EH (cell line): Measurements from ENCODE around the gene GASK1B.

Source experiments
- DNase-seq: peaks from one replicate; pipeline ENCODE4 v3.0.0-alpha.2; 2015; ENCODE audit warnings: low read depth

GASK1B gene

GRCh38 chr4:158186815-158187214 lies 14.0 kb upstream of the GASK1B start:
- DNase-seq: no peak

- peak; percentile 19 for DNase-seq
These were observed 9.9 kb upstream of the GASK1B start for GRCh38 chr4:158182736-158183135.

- peak; percentile 7 for DNase-seq
These were observed 9.1 kb upstream of the GASK1B start for GRCh38 chr4:158181906-158182305.

GRCh38 chr4:158179465-158179864 lies 6.6 kb upstream of the GASK1B start:
- DNase-seq: no peak

- no peak for DNase-seq
These were observed 4.0 kb upstream of the GASK1B start for GRCh38 chr4:158176776-158177175.

GRCh38 chr4:158176108-158176507 lies 3.3 kb upstream of the GASK1B start:
- peak; percentile 51 for DNase-seq

GRCh38 chr4:158170691-158171561 lies 1.9 kb downstream of the GASK1B start:
- no peak for DNase-seq

- no peak for DNase-seq
These were observed 2.7 kb downstream of the GASK1B start for GRCh38 chr4:158169931-158170690.

GRCh38 chr4:158169506-158169905 lies 3.3 kb downstream of the GASK1B start:
- DNase-seq: no peak

GRCh38 chr4:158168606-158169005 lies 4.2 kb downstream of the GASK1B start:
- DNase-seq: no peak

GRCh38 chr4:158166701-158167100 lies 6.1 kb downstream of the GASK1B start:
- no peak for DNase-seq

- DNase-seq: no peak
These were observed 8.0 kb downstream of the GASK1B start for GRCh38 chr4:158164768-158165213.

GRCh38 chr4:158163941-158164767 lies 8.7 kb downstream of the GASK1B start:
- no peak for DNase-seq

- DNase-seq: no peak
These were observed 10.2 kb downstream of the GASK1B start for GRCh38 chr4:158162631-158163030.

- peak; percentile 82 for DNase-seq
These were observed 11.1 kb downstream of the GASK1B start for GRCh38 chr4:158161551-158162354.

- no peak for DNase-seq
These were observed 13.1 kb downstream of the GASK1B start for GRCh38 chr4:158159718-158160094.

GRCh38 chr4:158159054-158159717 lies 13.6 kb downstream of the GASK1B start:
- DNase-seq: peak; percentile 21

- no peak for DNase-seq
These were observed 15.4 kb downstream of the GASK1B start for GRCh38 chr4:158157412-158157811.

- DNase-seq: no peak
These were observed 17.0 kb downstream of the GASK1B start for GRCh38 chr4:158155656-158156356.

- DNase-seq: no peak
These were observed 25.7 kb downstream of the GASK1B start for GRCh38 chr4:158147151-158147550.
